H1 (cell line): ENCODE measurements around the gene CDC73. TPM values are rescaled to one million over a fixed set of nuclear protein-coding genes. Genes with fewer than 3 reads are reported as not detected.

Experiments used
- CTCF ChIA-PET: fragments of 300-600 bp; sonication (Branson Sonifier 250); formaldehyde crosslinking; loops from one replicate; lab custom pipeline; 2021; ENCODE audit not compliant: partially characterized antibody; lab: Charles Lee
- POLR2A ChIA-PET: fragments of 300-600 bp; sonication (Branson Sonifier 250); formaldehyde crosslinking; loops from one replicate; lab custom pipeline; 2021; ENCODE audit warnings: inconsistent platforms; ENCODE audit not compliant: partially characterized antibody; lab: Charles Lee
- DNase-seq, 2 experiments: peaks; one replicate each; pipeline versions ENCODE4 v3.0.0 to v3.0.0-alpha.2; 2010 to 2022; ENCODE audit warnings: low spot score in 2 of 2, low read depth in 1 of 2, mixed read lengths in 1 of 2
- FAIRE-seq: peaks from 2 replicates; lab custom pipeline; 2011; peaks lifted over from hg19 to GRCh38; lab: Jason Lieb, UNC
- H2AFZ ChIP-seq: 2 replicates; pipeline ENCODE4 v1.8.1; 2012; ENCODE audit warnings: low read length, inconsistent platforms
- H2AK5ac ChIP-seq: 2 replicates; pipeline ENCODE4 v1.6.1; 2013; ENCODE audit warnings: low read depth, low read length
- H2BK120ac ChIP-seq: replicated peaks from 2 replicates; pipeline ENCODE3; 2013; ENCODE audit warnings: low read depth, low read length, inconsistent platforms
- H2BK12ac ChIP-seq: 2 replicates; pipeline ENCODE4 v1.6.1; 2013; ENCODE audit warnings: low read depth, low read length
- H2BK15ac ChIP-seq: 2 replicates; pipeline ENCODE4 v1.6.1; 2013; ENCODE audit warnings: low read length
- H2BK20ac ChIP-seq: 2 replicates; pipeline ENCODE4 v1.6.1; 2013; ENCODE audit warnings: low read length
- H2BK5ac ChIP-seq: 2 replicates; pipeline ENCODE4 v1.6.1; 2013; ENCODE audit warnings: low read depth, low read length
- H3K14ac ChIP-seq: 2 replicates; pipeline ENCODE4 v1.6.1; 2013; ENCODE audit warnings: inconsistent platforms; ENCODE audit not compliant: insufficient read length
- H3K18ac ChIP-seq: 2 replicates; pipeline ENCODE4 v1.6.1; 2013; ENCODE audit warnings: low read length; ENCODE audit errors: extremely low read depth
- H3K23ac ChIP-seq: 2 replicates; pipeline ENCODE4 v1.6.1; 2013; ENCODE audit warnings: inconsistent platforms; ENCODE audit not compliant: insufficient read length
- H3K23me2 ChIP-seq: 2 replicates; pipeline ENCODE4 v1.6.1; 2013; ENCODE audit warnings: low read depth, low read length
- H3K27ac ChIP-seq: 2 replicates; pipeline ENCODE4 v1.6.1; 2011; ENCODE audit warnings: low read depth, low read length, inconsistent platforms
- H3K27me3 ChIP-seq, 4 experiments: replicated peaks in 1 of 4; 1 replicate in 1 of 4; 2 replicates in 3 of 4; pipeline versions ENCODE4 v1.6.1 to v1.8.1; 2011 to 2013; ENCODE audit warnings: low read length in 3 of 4, mild to moderate bottlenecking in 3 of 4, inconsistent platforms in 2 of 4, mixed read lengths in 2 of 4, moderate library complexity in 1 of 4; ENCODE audit not compliant: control insufficient read depth in 3 of 4, insufficient read depth in 3 of 4; ENCODE audit errors: extremely low read depth in 1 of 4
- H3K36me3 ChIP-seq, 4 experiments: 2 replicates each; pipeline versions ENCODE4 v1.6.1 to v1.8.1; 2011 to 2013; ENCODE audit warnings: mild to moderate bottlenecking in 4 of 4, low read length in 3 of 4, moderate library complexity in 2 of 4, control low read depth in 1 of 4, inconsistent platforms in 1 of 4; ENCODE audit not compliant: insufficient read depth in 4 of 4, control insufficient read depth in 2 of 4
- H3K4ac ChIP-seq: replicated peaks from 2 replicates; pipeline ENCODE3; 2013; ENCODE audit warnings: low read length, low read depth, mixed read lengths, inconsistent platforms; ENCODE audit not compliant: insufficient read length
- H3K4me1 ChIP-seq, 4 experiments: replicated peaks in 1 of 4; 1 replicate in 1 of 4; 2 replicates in 3 of 4; pipeline versions ENCODE4 v1.6.1 to v1.8.1; 2011 to 2013; ENCODE audit warnings: low read length in 3 of 4, inconsistent platforms in 2 of 4, mixed read lengths in 1 of 4; ENCODE audit not compliant: insufficient read depth in 4 of 4, control insufficient read depth in 3 of 4
- H3K4me2 ChIP-seq, 2 experiments: 2 replicates each; pipeline versions ENCODE4 v1.6.1 to v1.8.1; 2011 to 2013; ENCODE audit warnings: low read depth in 2 of 2, low read length in 2 of 2, control low read depth in 1 of 2, inconsistent platforms in 1 of 2, mild to moderate bottlenecking in 1 of 2; ENCODE audit not compliant: insufficient read depth in 1 of 2
- H3K4me3 ChIP-seq, 4 experiments: fragments of 200-600, 300-600 bp in 1 of 4; sonication (generic), shearing (Covaris generic), sonication (Bioruptor Twin) in 1 of 4; 2 replicates each; pipeline versions ENCODE4 v1.5.1 to v1.8.1; 2011 to 2016; ENCODE audit warnings: low read length in 4 of 4, low read depth in 3 of 4, control low read depth in 2 of 4, inconsistent platforms in 2 of 4, mild to moderate bottlenecking in 2 of 4, mixed read lengths in 1 of 4, moderate library complexity in 1 of 4; ENCODE audit not compliant: insufficient read depth in 2 of 4; ENCODE audit errors: extremely low read depth in 1 of 4
- H3K56ac ChIP-seq: replicated peaks from 2 replicates; pipeline ENCODE3; 2013; ENCODE audit warnings: low read depth, mild to moderate bottlenecking, mixed read lengths, low read length, inconsistent platforms; ENCODE audit not compliant: insufficient read length
- H3K79me1 ChIP-seq: 2 replicates; pipeline ENCODE4 v1.6.1; 2013; ENCODE audit warnings: low read depth, low read length, control low read depth
- H3K79me2 ChIP-seq, 2 experiments: 2 replicates each; pipeline versions ENCODE4 v1.6.1 to v1.8.1; 2012 to 2013; ENCODE audit warnings: low read length in 2 of 2, mild to moderate bottlenecking in 2 of 2, inconsistent platforms in 1 of 2; ENCODE audit not compliant: insufficient read depth in 2 of 2, control insufficient read depth in 1 of 2
- H3K9ac ChIP-seq, 4 experiments: replicated peaks in 1 of 4; 1 replicate in 1 of 4; 2 replicates in 3 of 4; pipeline versions ENCODE4 v1.6.1 to v1.8.1; 2011 to 2013; ENCODE audit warnings: low read depth in 3 of 4, low read length in 3 of 4, control low read depth in 2 of 4, mild to moderate bottlenecking in 2 of 4, moderate library complexity in 2 of 4, inconsistent platforms in 1 of 4; ENCODE audit errors: extremely low read depth in 1 of 4
- H3K9me3 ChIP-seq, 2 experiments: 2 replicates each; pipeline versions ENCODE4 v1.6.1 to v1.8.1; 2012 to 2013; ENCODE audit warnings: mild to moderate bottlenecking in 2 of 2, moderate library complexity in 2 of 2, control low read depth in 1 of 2, inconsistent platforms in 1 of 2, low read depth in 1 of 2, low read length in 1 of 2, mixed read lengths in 1 of 2; ENCODE audit not compliant: insufficient read depth in 2 of 2
- H4K20me1 ChIP-seq, 2 experiments: replicated peaks in 1 of 2; 2 replicates each; pipeline versions ENCODE3 to v1.8.1; 2011 to 2013; ENCODE audit warnings: inconsistent platforms in 2 of 2, low read length in 2 of 2, mild to moderate bottlenecking in 1 of 2; ENCODE audit not compliant: insufficient read depth in 2 of 2, control insufficient read depth in 1 of 2
- H4K5ac ChIP-seq: 2 replicates; pipeline ENCODE4 v1.6.1; 2013; ENCODE audit warnings: low read length, low read depth, mixed read lengths, inconsistent platforms; ENCODE audit not compliant: insufficient read length
- H4K8ac ChIP-seq: 2 replicates; pipeline ENCODE4 v1.8.0; 2013; ENCODE audit warnings: mild to moderate bottlenecking, moderate library complexity, low read length, inconsistent platforms; ENCODE audit not compliant: insufficient read depth; ENCODE audit errors: extremely low read depth
- H4K91ac ChIP-seq: replicated peaks from 2 replicates; pipeline ENCODE3; 2013; ENCODE audit warnings: low read length, mixed read lengths, inconsistent platforms; ENCODE audit not compliant: insufficient read length
- CREB1 ChIP-seq: IDR thresholded peaks from 2 replicates; pipeline ENCODE4 v1.6.1; 2012; ENCODE audit warnings: inconsistent platforms
- JUND ChIP-seq: IDR thresholded peaks from 2 replicates; pipeline ENCODE4 v1.6.1; 2011; ENCODE audit warnings: mild to moderate bottlenecking, improper control_type of control experiment, low read length
- KDM1A ChIP-seq: fragments of 200-600, 300-600 bp; sonication (generic); IDR thresholded peaks from 2 replicates; pipeline ENCODE4 v1.7.1; 2016; ENCODE audit warnings: mild to moderate bottlenecking, low read length, borderline replicate concordance
- KDM5A ChIP-seq: fragments of 200-600 bp; IDR thresholded peaks from 2 replicates; pipeline ENCODE4 v1.7.1; 2012; ENCODE audit warnings: mild to moderate bottlenecking, low read length, inconsistent platforms, mixed read lengths
- PHF8 ChIP-seq: fragments of 200-600 bp; sonication (generic); conservative IDR thresholded peaks from 2 replicates; pipeline ENCODE4 v1.7.1; 2012; ENCODE audit warnings: low read depth, mild to moderate bottlenecking, inconsistent platforms, low read length, moderate library complexity
- SIN3A ChIP-seq, 2 experiments: IDR thresholded peaks in 1 of 2; conservative IDR thresholded peaks in 1 of 2; 2 replicates each; pipeline ENCODE4 v1.6.1; 2011 to 2012; ENCODE audit warnings: low read length in 2 of 2, improper control_type of control experiment in 1 of 2, low read depth in 1 of 2, mild to moderate bottlenecking in 1 of 2
- TAF1 ChIP-seq: IDR thresholded peaks from 2 replicates; pipeline ENCODE4 v1.6.1; 2011; ENCODE audit warnings: mild to moderate bottlenecking, low read depth, low read length
- TEAD4 ChIP-seq: IDR thresholded peaks from 2 replicates; pipeline ENCODE4 v1.6.1; 2012; ENCODE audit warnings: low read depth, low read length, inconsistent platforms, mixed read lengths
- ZNF274 ChIP-seq: IDR thresholded peaks from 2 replicates; pipeline ENCODE4 v1.7.0; 2012; ENCODE audit warnings: low read length, borderline replicate concordance; ENCODE audit errors: extremely low read depth
- WGBS, 2 experiments: shearing (Covaris generic) in 1 of 2; methylation state at CpG; one replicate each; pipeline versions ENCODE4 v1.1.6 to v1.1.7; 2013 to 2015; ENCODE audit warnings: low lambda C conversion rate in 2 of 2, mixed read lengths in 2 of 2, inconsistent platforms in 1 of 2, low coverage in 1 of 2, missing lambda C conversion rate in 1 of 2; ENCODE audit not compliant: insufficient replicate concordance in 2 of 2, insufficient coverage in 1 of 2, insufficient read length in 1 of 2; ENCODE audit errors: extremely low coverage in 1 of 2, missing lambda C conversion rate in 1 of 2; 5-methylcytosine and 5-hydroxymethylcytosine counted together
- polyA plus RNA-seq, 7 experiments: library from polyadenylated mRNA; depleted of rRNA in 3 of 7; stranded (reverse) in 5 of 7; unstranded in 2 of 7; fragments of >200 nt in 5 of 7; fragments of 200-250 nt in 2 of 7; gene quantifications; 1 replicate in 5 of 7; 2 replicates in 1 of 7; 4 replicates in 1 of 7; pipeline versions ENCODE4 v1.2.1 to v1.2.3, GENCODE V29; 2011 to 2013; ENCODE audit warnings: missing spikeins in 2 of 7, mixed read lengths in 2 of 7
- total RNA-seq: library from RNA; stranded (reverse); fragmentation: NEBNext Ultra II Directional; extraction: Animal tissue kit (Norgen Biotek cat#: 25700); gene quantifications from 2 replicates; pipeline ENCODE4 v1.2.1, GENCODE V29; 2021
- TF ChIP-seq, protein P1 (sequence below): IDR thresholded peaks from 2 replicates; pipeline ENCODE4 v1.6.1; 2012; ENCODE audit warnings: inconsistent platforms

Gene CDC73
- total and polyA plus RNA-seq, 2 of the 8 experiments (the other 6 are each of a cell fraction or from before 2014, with no cell fraction given): 9.8 to 64.0 TPM

DNA sequence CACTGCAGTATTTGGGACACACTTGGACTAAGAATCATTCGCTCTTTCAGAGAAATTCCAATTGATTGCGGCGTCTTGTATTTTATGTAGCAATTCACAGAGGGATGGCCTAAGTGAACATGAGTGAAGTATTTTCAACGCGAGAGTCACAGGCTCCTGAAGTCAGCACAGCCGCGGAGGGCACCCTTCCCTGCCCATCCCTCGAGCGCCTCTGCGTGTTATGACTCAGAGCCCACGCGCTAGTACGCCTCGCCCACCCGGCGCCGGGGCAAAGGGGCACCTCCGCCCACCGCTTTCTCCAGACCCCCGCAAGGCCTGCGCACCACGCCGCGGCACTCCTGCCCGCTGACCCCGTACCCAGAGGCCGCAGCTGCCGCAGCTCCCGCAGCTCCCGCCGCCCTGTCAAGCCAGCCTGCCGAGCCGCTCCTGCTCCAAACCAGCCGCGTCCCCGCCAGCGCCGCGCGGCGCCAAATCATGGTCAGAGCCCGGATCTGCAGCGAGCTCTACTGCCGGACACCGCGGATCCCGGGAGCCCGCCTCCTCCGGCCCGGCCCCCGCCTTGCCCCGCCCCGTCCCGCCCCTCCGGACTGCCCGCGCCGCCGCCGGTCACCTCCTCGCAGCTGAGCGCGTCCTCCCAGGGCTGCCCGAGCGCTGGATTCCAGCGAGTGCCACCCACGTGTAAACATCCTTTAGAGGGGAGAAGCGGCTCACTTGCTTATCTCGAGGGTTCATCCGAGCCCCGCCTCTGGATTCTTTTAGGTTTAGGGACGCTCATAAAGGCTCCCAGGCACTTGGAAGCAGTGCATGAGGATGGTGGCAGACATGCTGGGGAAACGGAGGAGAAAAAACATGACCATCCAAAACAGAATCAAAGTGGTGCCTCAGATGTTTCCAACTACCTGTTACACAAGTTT, 16.7 kb upstream of the CDC73 start, which contains the start of gene GLRX2:
Gene GLRX2 (minus strand): TSS at position 508 of the 914 bp plus-strand sequence. CDS start 32 bp downstream, at position 476.
- Histone ChIP-seq H3K4me3 (peak within 1 kb of the TSS; percentile 67 to 82 (median 76)), H2AFZ (peak within 1 kb of the TSS; percentile 94), H2BK12ac (no peak within 1 kb of the TSS), H4K8ac (peak within 1 kb of the TSS; percentile 89), H2BK120ac (peak within 1 kb of the TSS; percentile 69), H3K23ac (no peak within 1 kb of the TSS), H3K79me2 (no peaks in the 10 kb centered on the region), H4K5ac (peak within 1 kb of the TSS; percentile 70), H3K4me1 (peaks cover 0 to 5% (median 2%) of the 10 kb centered on the region in 4 experiments; a peak in 4 of 7 replicates), H3K9me3 (no peaks in the 10 kb centered on the region), H3K79me1 (no peaks in the 10 kb centered on the region), H3K36me3 (no peaks in the 10 kb centered on the region; a peak in 1 of 8 replicates), H3K14ac (no peak within 1 kb of the TSS), H2AK5ac (no peak within 1 kb of the TSS), H2BK15ac (no peak within 1 kb of the TSS), H3K18ac (peak within 1 kb of the TSS; percentile 10; the same call in 1 of the 2 replicates), H3K4ac (no peak within 1 kb of the TSS), H3K23me2 (peaks cover 9% of the 10 kb centered on the region), H2BK20ac (no peak within 1 kb of the TSS), H4K20me1 (peaks cover 0 to 2% of the 10 kb centered on the region in 2 experiments), H3K4me2 (peak within 1 kb of the TSS; percentile 83 to 91), H3K27me3 (peaks cover 0 to 11% (median 4%) of the 10 kb centered on the region in 4 experiments; a peak in 4 of 7 replicates), H2BK5ac (no peak within 1 kb of the TSS; the same call in 1 of the 2 replicates), H3K27ac (0 out of 2 replicates have a peak within 1 kb of the TSS, but pooled peaks have one; percentile 42), H3K9ac (peak within 1 kb of the TSS; percentile 41 to 66 (median 58); a peak in 6 of 7 replicates), H4K91ac (no peak within 1 kb of the TSS), H3K56ac (no peak within 1 kb of the TSS)
- DNase-seq (peak in 1 of 2 experiments; percentile 86), FAIRE-seq (no peak)
- 2% methylated on average over 36 of the region's 73 CpGs; no CpG with 5 or more reads in 1 of the 2 experiments for WGBS, 2 experiments
- ChIA-PET CTCF (interaction anchor here (0.9 to 2.3 kb wide), 8 partner anchors 8 to 34 kb away, joined by 3 to 10 read pairs (median 6); partner anchors contain the start of gene CDC73), POLR2A (interaction anchor here (0.6 to 5.2 kb wide), 9 partner anchors 8 to 295 kb away, joined by 3 to 21 read pairs (median 5); partner anchors contain the start of genes CDC73, RO60 and UCHL5)
- TF ChIP-seq JUND (no peak), SIN3A (conservative IDR thresholded peaks at IDR 0.05 in 1 of 2, IDR thresholded peaks at IDR 0.05 in 1 of 2; ENCODE audit: low read depth in 1 of 2, low read length in 2 of 2) (peak in 1 of 2 experiments; percentile 25; a peak in 1 of 4 replicates), KDM1A (no peak), KDM5A (no peak), CREB1 (peak; percentile 69; the same call in 1 of the 2 replicates), PHF8 (peak; percentile 68), TEAD4 (no peak), TAF1 (peak; percentile 74), ZNF274 (no peak)
- TF ChIP-seq, protein P1, sequence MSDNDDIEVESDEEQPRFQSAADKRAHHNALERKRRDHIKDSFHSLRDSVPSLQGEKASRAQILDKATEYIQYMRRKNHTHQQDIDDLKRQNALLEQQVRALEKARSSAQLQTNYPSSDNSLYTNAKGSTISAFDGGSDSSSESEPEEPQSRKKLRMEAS: peak; percentile 72
